ENCODE results near the gene TNS1.

The TNS1 gene

GRCh38 chr2:217856159-217856558 is 146.6 kb downstream of the TNS1 start:
- Mint-ChIP-seq H3K4me1 (no peaks in the 10 kb centered on the region), H3K27ac (no peak overlapping the region), H3K4me3 (no peak overlapping the region), H3K9me3 (no peaks in the 10 kb centered on the region), H3K27me3 (no peaks in the 10 kb centered on the region), H3K36me3 (ENCODE audit: low read depth) (no peaks in the 10 kb centered on the region)
- ATAC-seq = no peak
- no peak for DNase-seq

GRCh38 chr2:217854684-217855420 is 147.9 kb downstream of the TNS1 start:
- no peak for DNase-seq
- H3K27ac Mint-ChIP-seq = no peak overlapping the region

GRCh38 chr2:217853961-217854360 is 148.8 kb downstream of the TNS1 start:
- Mint-ChIP-seq H3K4me3 (no peak overlapping the region), H3K36me3 (ENCODE audit: low read depth) (no peaks in the 10 kb centered on the region)

More at GRCh38 chr2:217854684-217855420, 147.9 kb downstream of the TNS1 start:
- Mint-ChIP-seq H3K4me3 (no peak overlapping the region), H3K27me3 (no peaks in the 10 kb centered on the region), H3K4me1 (no peaks in the 10 kb centered on the region), H3K9me3 (no peaks in the 10 kb centered on the region), H3K36me3 (ENCODE audit: low read depth) (no peaks in the 10 kb centered on the region)
- ATAC-seq = no peak

GRCh38 chr2:217853301-217853881 is 149.4 kb downstream of the TNS1 start:
- H3K4me3 Mint-ChIP-seq = no peak overlapping the region
- no peaks in the 10 kb centered on the region for H3K36me3 Mint-ChIP-seq (ENCODE audit: low read depth)
- DNase-seq = no peak
- peaks cover 2% of the 10 kb centered on the region for H3K27me3 Mint-ChIP-seq
- no peaks in the 10 kb centered on the region for H3K4me1 Mint-ChIP-seq
- no peak for ATAC-seq
- H3K27ac Mint-ChIP-seq = no peak overlapping the region
- H3K9me3 Mint-ChIP-seq = no peaks in the 10 kb centered on the region

More at GRCh38 chr2:217853961-217854360, 148.8 kb downstream of the TNS1 start:
- H3K9me3 Mint-ChIP-seq = no peaks in the 10 kb centered on the region
- peaks cover 2% of the 10 kb centered on the region for H3K27me3 Mint-ChIP-seq
- no peak for ATAC-seq
- no peak for DNase-seq
- no peaks in the 10 kb centered on the region for H3K4me1 Mint-ChIP-seq
- H3K27ac Mint-ChIP-seq = no peak overlapping the region

- no peak overlapping the region for H3K4me3 Mint-ChIP-seq
- DNase-seq (no peak), ATAC-seq (no peak)
- no peak overlapping the region for H3K27ac Mint-ChIP-seq
- H3K27me3 Mint-ChIP-seq = peaks cover 2% of the 10 kb centered on the region
- no peaks in the 10 kb centered on the region for H3K4me1 Mint-ChIP-seq
- no peaks in the 10 kb centered on the region for H3K9me3 Mint-ChIP-seq
- no peaks in the 10 kb centered on the region for H3K36me3 Mint-ChIP-seq (ENCODE audit: low read depth)
These were observed 150.1 kb downstream of the TNS1 start for GRCh38 chr2:217852555-217853211.

GRCh38 chr2:217851191-217852020 is 151.4 kb downstream of the TNS1 start:
- Mint-ChIP-seq H3K9me3 (no peaks in the 10 kb centered on the region), H3K4me1 (no peaks in the 10 kb centered on the region), H3K27me3 (peaks cover 2% of the 10 kb centered on the region), H3K36me3 (ENCODE audit: low read depth) (no peaks in the 10 kb centered on the region), H3K4me3 (no peak overlapping the region), H3K27ac (no peak overlapping the region)
- ATAC-seq = no peak
- no peak for DNase-seq

- H3K4me3 Mint-ChIP-seq = no peak overlapping the region
- ATAC-seq (no peak), DNase-seq (no peak)
- no peaks in the 10 kb centered on the region for H3K4me1 Mint-ChIP-seq
- H3K27me3 Mint-ChIP-seq = peaks cover 2% of the 10 kb centered on the region
- no peak overlapping the region for H3K27ac Mint-ChIP-seq
- no peaks in the 10 kb centered on the region for H3K36me3 Mint-ChIP-seq (ENCODE audit: low read depth)
- no peaks in the 10 kb centered on the region for H3K9me3 Mint-ChIP-seq
These were observed 153.4 kb downstream of the TNS1 start for GRCh38 chr2:217849154-217849975.

- no peaks in the 10 kb centered on the region for H3K36me3 Mint-ChIP-seq (ENCODE audit: low read depth)
- H3K9me3 Mint-ChIP-seq = no peaks in the 10 kb centered on the region
- DNase-seq (no peak), ATAC-seq (no peak)
- H3K27me3 Mint-ChIP-seq = peaks cover 2% of the 10 kb centered on the region
- no peaks in the 10 kb centered on the region for H3K4me1 Mint-ChIP-seq
- no peak overlapping the region for H3K27ac Mint-ChIP-seq
- H3K4me3 Mint-ChIP-seq = no peak overlapping the region
These were observed 154.3 kb downstream of the TNS1 start for GRCh38 chr2:217848351-217848957.

- Mint-ChIP-seq H3K36me3 (ENCODE audit: low read depth) (no peaks in the 10 kb centered on the region), H3K27ac (no peak overlapping the region), H3K9me3 (no peaks in the 10 kb centered on the region), H3K4me1 (no peaks in the 10 kb centered on the region), H3K4me3 (no peak overlapping the region), H3K27me3 (peaks cover 2% of the 10 kb centered on the region)
- ATAC-seq = no peak
- no peak for DNase-seq
These were observed 155.0 kb downstream of the TNS1 start for GRCh38 chr2:217847552-217848350.

GRCh38 chr2:217847115-217847514 is 155.7 kb downstream of the TNS1 start:
- Mint-ChIP-seq H3K9me3 (no peaks in the 10 kb centered on the region), H3K4me3 (no peak overlapping the region), H3K27me3 (peaks cover 2% of the 10 kb centered on the region), H3K36me3 (ENCODE audit: low read depth) (no peaks in the 10 kb centered on the region), H3K27ac (no peak overlapping the region), H3K4me1 (no peaks in the 10 kb centered on the region)
- DNase-seq (no peak), ATAC-seq (no peak)

GRCh38 chr2:217846321-217846743 is 156.5 kb downstream of the TNS1 start:
- Mint-ChIP-seq H3K36me3 (ENCODE audit: low read depth) (no peaks in the 10 kb centered on the region), H3K27me3 (peaks cover 2% of the 10 kb centered on the region), H3K4me3 (no peak overlapping the region), H3K9me3 (no peaks in the 10 kb centered on the region), H3K4me1 (no peaks in the 10 kb centered on the region), H3K27ac (no peak overlapping the region)
- ATAC-seq (no peak), DNase-seq (no peak)

- ATAC-seq = no peak
These were observed 157.5 kb downstream of the TNS1 start for GRCh38 chr2:217845301-217845700.

GRCh38 chr2:217844696-217845095 is 158.1 kb downstream of the TNS1 start:
- H3K4me1 Mint-ChIP-seq = no peaks in the 10 kb centered on the region
- ATAC-seq (no peak), DNase-seq (no peak)
- no peak overlapping the region for H3K27ac Mint-ChIP-seq
- no peaks in the 10 kb centered on the region for H3K36me3 Mint-ChIP-seq (ENCODE audit: low read depth)
- no peak overlapping the region for H3K4me3 Mint-ChIP-seq
- H3K9me3 Mint-ChIP-seq = no peaks in the 10 kb centered on the region
- H3K27me3 Mint-ChIP-seq = peaks cover 2% of the 10 kb centered on the region

More at GRCh38 chr2:217845301-217845700, 157.5 kb downstream of the TNS1 start:
- Mint-ChIP-seq H3K27me3 (peaks cover 2% of the 10 kb centered on the region), H3K36me3 (ENCODE audit: low read depth) (no peaks in the 10 kb centered on the region), H3K9me3 (no peaks in the 10 kb centered on the region), H3K4me3 (no peak overlapping the region), H3K27ac (no peak overlapping the region), H3K4me1 (no peaks in the 10 kb centered on the region)
- no peak for DNase-seq
